Glomerular visceral epithelial cell (primary cell): ENCODE results near the gene HBB.

ENCODE experiments used
- DNase-seq: peaks from one replicate; pipeline ENCODE4 v3.0.0-alpha.2; 2016; ENCODE audit errors: extremely low spot score

HBB gene

GRCh38 chr11:5247472-5248192 is 20.8 kb upstream of the HBB start:
- DNase-seq = no peak

GRCh38 chr11:5246772-5247471 is 20.1 kb upstream of the HBB start:
- no peak for DNase-seq

- no peak for DNase-seq
Measured at GRCh38 chr11:5245155-5245554, 18.3 kb upstream of the HBB start.

- no peak for DNase-seq
Measured at GRCh38 chr11:5243816-5244180, 16.9 kb upstream of the HBB start.

GRCh38 chr11:5242933-5243815 is 16.3 kb upstream of the HBB start:
- DNase-seq = no peak

- DNase-seq = no peak
Measured at GRCh38 chr11:5242208-5242607, 15.3 kb upstream of the HBB start.

GRCh38 chr11:5241458-5241857 is 14.6 kb upstream of the HBB start:
- no peak for DNase-seq

GRCh38 chr11:5240458-5240857 is 13.6 kb upstream of the HBB start:
- DNase-seq = no peak

- no peak for DNase-seq
Measured at GRCh38 chr11:5240056-5240455, 13.2 kb upstream of the HBB start.

GRCh38 chr11:5239046-5239445 is 12.2 kb upstream of the HBB start:
- no peak for DNase-seq

GRCh38 chr11:5238486-5238885 is 11.6 kb upstream of the HBB start:
- no peak for DNase-seq

GRCh38 chr11:5237420-5237819 is 10.5 kb upstream of the HBB start:
- no peak for DNase-seq

GRCh38 chr11:5235364-5236095 is 8.7 kb upstream of the HBB start:
- no peak for DNase-seq

- DNase-seq = peak; percentile 33
Measured at GRCh38 chr11:5234381-5234834, 7.5 kb upstream of the HBB start, which contains the start of gene HBD. Gene HBD (minus strand): TSS chr11:5234483. CDS start chr11:5234433, 50 bp downstream.

GRCh38 chr11:5233307-5233706 is 6.4 kb upstream of the HBB start:
- no peak for DNase-seq

GRCh38 chr11:5232821-5233220 is 6.0 kb upstream of the HBB start:
- DNase-seq = no peak

- no peak for DNase-seq
Measured at GRCh38 chr11:5232176-5232575, 5.3 kb upstream of the HBB start.

- no peak for DNase-seq
Measured at GRCh38 chr11:5231111-5231510, 4.2 kb upstream of the HBB start.

- DNase-seq = no peak
Measured at GRCh38 chr11:5230266-5230665, 3.4 kb upstream of the HBB start.

GRCh38 chr11:5229796-5230195 is 2.9 kb upstream of the HBB start:
- DNase-seq = no peak

- no peak for DNase-seq
Measured at GRCh38 chr11:5229356-5229755, 2.5 kb upstream of the HBB start.

GRCh38 chr11:5228124-5228523 is 1.3 kb upstream of the HBB start:
- no peak for DNase-seq
